IgD-negative memory B cell (primary cell): ENCODE results near the gene CLDN6. TPM values are rescaled to one million over a fixed set of nuclear protein-coding genes. Genes with fewer than 3 reads are reported as not detected.

Experiments used
- H3K27ac Mint-ChIP-seq, 3 donors: one replicate each; pipeline ENCODE4 v1.8.0; 2020 to 2022; ENCODE audit warnings: mild to moderate bottlenecking in 3 of 3, mixed read lengths in 3 of 3, moderate library complexity in 1 of 3
- H3K27me3 Mint-ChIP-seq: one replicate; pipeline ENCODE4 v1.8.0; 2021; ENCODE audit warnings: mixed read lengths
- H3K36me3 Mint-ChIP-seq: one replicate; pipeline ENCODE4 v1.8.0; 2020; ENCODE audit warnings: mild to moderate bottlenecking, mixed read lengths
- H3K4me1 Mint-ChIP-seq, 3 donors: one replicate each; pipeline ENCODE4 v1.8.0; 2020 to 2022; ENCODE audit warnings: mixed read lengths in 3 of 3, mild to moderate bottlenecking in 1 of 3
- H3K4me3 Mint-ChIP-seq, 4 donors: one replicate each; pipeline ENCODE4 v1.8.0; 2020 to 2022; ENCODE audit warnings: mild to moderate bottlenecking in 4 of 4, mixed read lengths in 4 of 4, moderate library complexity in 3 of 4
- H3K9me3 Mint-ChIP-seq, 3 donors: one replicate each; pipeline ENCODE4 v1.8.0; 2020 to 2021; ENCODE audit warnings: mixed read lengths in 3 of 3, mild to moderate bottlenecking in 1 of 3
- polyA plus RNA-seq: library from polyadenylated mRNA; unstranded; fragments of 300-500 nt; fragmentation: Illumina TruSeq; gene quantifications from one replicate; pipeline ENCODE4 v1.2.3, GENCODE V29; 2021

The CLDN6 gene
- polyA plus RNA-seq, 1 donor from 2014 or later, result not detected

GRCh38 chr16:3026609-3027488 is 8.9 kb upstream of the CLDN6 start:
- H3K27me3 Mint-ChIP-seq, result peaks cover 17% of the 10 kb centered on the region
- peaks cover 7% of the 10 kb centered on the region for H3K36me3 Mint-ChIP-seq
- H3K4me3 Mint-ChIP-seq, result peak overlapping the region in 1 of 4 donors; percentile 57
- H3K27ac Mint-ChIP-seq, result peak overlapping the region in 1 of 3 donors; percentile 79
- no peaks in the 10 kb centered on the region for H3K9me3 Mint-ChIP-seq
- H3K4me1 Mint-ChIP-seq, result peaks cover 16 to 24% (median 22%) of the 10 kb centered on the region in 3 donors

- peak overlapping the region in 1 of 3 donors; percentile 79 for H3K27ac Mint-ChIP-seq
- peak overlapping the region in 1 of 4 donors; percentile 57 for H3K4me3 Mint-ChIP-seq
- no peaks in the 10 kb centered on the region for H3K9me3 Mint-ChIP-seq
- peaks cover 15% of the 10 kb centered on the region for H3K27me3 Mint-ChIP-seq
- H3K36me3 Mint-ChIP-seq, result peaks cover 7% of the 10 kb centered on the region
- peaks cover 24 to 30% (median 28%) of the 10 kb centered on the region in 3 donors for H3K4me1 Mint-ChIP-seq
Measured at GRCh38 chr16:3026003-3026378, 8.0 kb upstream of the CLDN6 start.

GRCh38 chr16:3025032-3026002 is 7.3 kb upstream of the CLDN6 start:
- Mint-ChIP-seq H3K9me3 (no peaks in the 10 kb centered on the region), H3K27me3 (peaks cover 11% of the 10 kb centered on the region), H3K4me3 (peak overlapping the region in 1 of 4 donors; percentile 57), H3K36me3 (peaks cover 7% of the 10 kb centered on the region), H3K4me1 (peaks cover 24 to 30% (median 30%) of the 10 kb centered on the region in 3 donors), H3K27ac (peak overlapping the region in 1 of 3 donors; percentile 79)

GRCh38 chr16:3023669-3024478 is 5.9 kb upstream of the CLDN6 start, which contains the start of the genes HCFC1R1 and THOC6:
HCFC1R1 (minus strand) TSS chr16:3023942; CDS start chr16:3023941, 1 bp downstream.
THOC6 (plus strand) TSS chr16:3024035; CDS start chr16:3024327, 292 bp downstream.
- Mint-ChIP-seq H3K4me3 (peak within 1 kb of the TSS; percentile 85 to 99 (median 94)), H3K4me1 (peaks cover 24 to 26% (median 25%) of the 10 kb centered on the region in 3 donors), H3K27ac (peak within 1 kb of the TSS; percentile 88 to 97 (median 96)), H3K36me3 (peaks cover 7% of the 10 kb centered on the region), H3K9me3 (no peaks in the 10 kb centered on the region), H3K27me3 (peaks cover 1% of the 10 kb centered on the region)

GRCh38 chr16:3023415-3023668 is 5.4 kb upstream of the CLDN6 start:
- H3K4me1 Mint-ChIP-seq, result peaks cover 24 to 26% (median 24%) of the 10 kb centered on the region in 3 donors
- H3K36me3 Mint-ChIP-seq, result peaks cover 7% of the 10 kb centered on the region
- H3K27me3 Mint-ChIP-seq, result no peaks in the 10 kb centered on the region
- peak overlapping the region; percentile 85 to 99 (median 94) for H3K4me3 Mint-ChIP-seq
- H3K27ac Mint-ChIP-seq, result peak overlapping the region; percentile 88 to 97 (median 96)
- no peaks in the 10 kb centered on the region for H3K9me3 Mint-ChIP-seq

- Mint-ChIP-seq H3K4me3 (peak overlapping the region; percentile 85 to 99 (median 94)), H3K9me3 (no peaks in the 10 kb centered on the region), H3K27me3 (no peaks in the 10 kb centered on the region), H3K36me3 (peaks cover 7% of the 10 kb centered on the region), H3K4me1 (peaks cover 23 to 24% (median 24%) of the 10 kb centered on the region in 3 donors), H3K27ac (peak overlapping the region; percentile 88 to 97 (median 96))
Measured at GRCh38 chr16:3022684-3023414, 4.9 kb upstream of the CLDN6 start.

DNA sequence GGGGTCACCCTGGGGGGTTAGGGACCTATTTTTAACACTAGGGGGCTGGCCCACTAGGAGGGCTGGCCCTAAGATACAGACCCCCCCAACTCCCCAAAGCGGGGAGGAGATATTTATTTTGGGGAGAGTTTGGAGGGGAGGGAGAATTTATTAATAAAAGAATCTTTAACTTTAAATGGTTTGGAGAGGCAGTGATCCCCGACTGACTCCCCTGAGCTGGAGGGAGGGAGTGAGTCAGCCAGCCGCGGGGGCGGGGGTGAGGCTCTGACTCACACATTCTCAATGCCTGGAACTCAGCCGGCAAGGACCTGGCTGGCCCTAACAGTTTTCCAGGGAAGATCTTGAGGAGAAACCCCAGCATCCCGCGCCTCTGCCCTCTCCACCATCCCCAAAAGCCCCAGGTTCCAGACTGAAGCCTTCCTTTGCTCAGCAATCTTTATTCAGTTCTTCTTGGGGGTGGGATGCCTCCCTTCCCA is 4.3 kb upstream of the CLDN6 start:
- peak overlapping the region; percentile 67 to 96 (median 88) for H3K27ac Mint-ChIP-seq
- H3K4me3 Mint-ChIP-seq, result peak overlapping the region in 3 of 4 donors; percentile 17 to 99 (median 85)
- no peaks in the 10 kb centered on the region for H3K9me3 Mint-ChIP-seq
- peaks cover 23 to 24% (median 24%) of the 10 kb centered on the region in 3 donors for H3K4me1 Mint-ChIP-seq
- H3K36me3 Mint-ChIP-seq, result peaks cover 5% of the 10 kb centered on the region
- no peaks in the 10 kb centered on the region for H3K27me3 Mint-ChIP-seq

GRCh38 chr16:3021449-3022207 is 3.6 kb upstream of the CLDN6 start:
- H3K36me3 Mint-ChIP-seq, result peaks cover 5% of the 10 kb centered on the region
- peaks cover 23 to 24% (median 24%) of the 10 kb centered on the region in 3 donors for H3K4me1 Mint-ChIP-seq
- peaks cover 4% of the 10 kb centered on the region for H3K27me3 Mint-ChIP-seq
- peak overlapping the region; percentile 71 to 88 (median 71) for H3K27ac Mint-ChIP-seq
- peak overlapping the region; percentile 84 to 95 (median 90) for H3K4me3 Mint-ChIP-seq
- no peaks in the 10 kb centered on the region for H3K9me3 Mint-ChIP-seq

DNA sequence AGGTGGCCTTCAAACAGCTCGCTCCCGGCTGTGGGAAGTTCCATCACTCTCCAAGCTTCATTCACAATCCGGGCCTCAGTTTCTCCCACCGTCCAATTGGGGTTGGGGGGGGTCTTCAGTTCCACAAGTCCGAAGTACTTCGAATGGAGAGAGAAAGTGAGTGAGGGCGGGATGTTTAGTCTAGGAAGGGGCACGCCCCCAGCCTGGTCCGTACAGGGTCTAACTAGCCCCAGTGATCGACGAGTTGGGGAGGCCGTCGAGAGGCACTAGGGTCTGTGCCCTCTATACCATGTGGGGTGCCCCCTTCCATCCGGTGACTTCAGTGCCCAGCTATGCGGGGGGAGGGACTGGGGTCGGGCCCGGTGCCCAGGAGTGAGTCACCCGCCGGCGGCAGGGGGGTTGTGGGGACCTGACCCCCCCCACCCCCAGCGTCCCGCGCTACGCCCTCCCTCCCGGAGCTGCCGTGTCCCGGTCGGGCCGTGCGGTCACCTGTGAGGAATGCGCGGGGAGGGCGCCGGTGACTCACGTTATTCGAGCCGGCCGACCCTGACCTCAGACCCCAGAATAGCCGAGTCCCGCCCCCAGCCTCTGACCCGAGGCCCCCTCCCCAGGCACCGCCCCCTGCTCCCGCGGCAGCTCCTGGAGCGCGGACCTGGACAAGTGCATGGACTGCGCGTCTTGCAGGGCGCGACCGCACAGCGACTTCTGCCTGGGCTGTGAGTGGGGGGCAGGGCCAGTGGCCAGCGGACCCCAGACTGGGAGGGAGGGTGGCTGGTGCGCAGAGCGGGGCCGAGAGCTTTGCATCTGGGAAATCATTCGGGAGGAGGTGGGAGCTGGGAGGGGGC is 2.8 kb upstream of the CLDN6 start:
- H3K27me3 Mint-ChIP-seq, result peaks cover 6% of the 10 kb centered on the region
- no peaks in the 10 kb centered on the region for H3K9me3 Mint-ChIP-seq
- peak overlapping the region; percentile 84 to 95 (median 91) for H3K4me3 Mint-ChIP-seq
- peaks cover 22 to 24% (median 24%) of the 10 kb centered on the region in 3 donors for H3K4me1 Mint-ChIP-seq
- H3K27ac Mint-ChIP-seq, result peak overlapping the region; percentile 71 to 88 (median 71)
- H3K36me3 Mint-ChIP-seq, result peaks cover 2% of the 10 kb centered on the region

DNA sequence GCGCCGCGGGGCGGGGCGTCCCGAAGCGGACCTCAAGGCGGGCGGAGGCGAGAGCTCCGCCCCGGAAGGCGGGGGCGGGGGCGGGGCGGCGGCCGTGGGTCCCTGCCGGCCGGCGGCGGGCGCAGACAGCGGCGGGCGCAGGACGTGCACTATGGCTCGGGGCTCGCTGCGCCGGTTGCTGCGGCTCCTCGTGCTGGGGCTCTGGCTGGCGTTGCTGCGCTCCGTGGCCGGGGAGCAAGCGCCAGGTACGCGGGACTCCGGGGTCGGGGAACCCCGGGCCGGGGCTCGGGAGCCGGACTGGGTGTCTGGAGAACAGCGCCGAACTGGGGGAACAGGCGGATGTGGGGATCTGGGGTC is 2.2 kb upstream of the CLDN6 start, which contains the start of gene TNFRSF12A:
Gene TNFRSF12A, plus strand, starts transcription at position 122 of the 357 bp plus-strand sequence. Its CDS starts 30 bp downstream, at position 152.
- Mint-ChIP-seq H3K36me3 (peaks cover 2% of the 10 kb centered on the region), H3K4me1 (peaks cover 22 to 24% (median 24%) of the 10 kb centered on the region in 3 donors), H3K27me3 (peaks cover 6% of the 10 kb centered on the region), H3K9me3 (no peaks in the 10 kb centered on the region), H3K4me3 (peak within 1 kb of the TSS; percentile 84 to 95 (median 91)), H3K27ac (peak within 1 kb of the TSS; percentile 71 to 88 (median 87))

DNA sequence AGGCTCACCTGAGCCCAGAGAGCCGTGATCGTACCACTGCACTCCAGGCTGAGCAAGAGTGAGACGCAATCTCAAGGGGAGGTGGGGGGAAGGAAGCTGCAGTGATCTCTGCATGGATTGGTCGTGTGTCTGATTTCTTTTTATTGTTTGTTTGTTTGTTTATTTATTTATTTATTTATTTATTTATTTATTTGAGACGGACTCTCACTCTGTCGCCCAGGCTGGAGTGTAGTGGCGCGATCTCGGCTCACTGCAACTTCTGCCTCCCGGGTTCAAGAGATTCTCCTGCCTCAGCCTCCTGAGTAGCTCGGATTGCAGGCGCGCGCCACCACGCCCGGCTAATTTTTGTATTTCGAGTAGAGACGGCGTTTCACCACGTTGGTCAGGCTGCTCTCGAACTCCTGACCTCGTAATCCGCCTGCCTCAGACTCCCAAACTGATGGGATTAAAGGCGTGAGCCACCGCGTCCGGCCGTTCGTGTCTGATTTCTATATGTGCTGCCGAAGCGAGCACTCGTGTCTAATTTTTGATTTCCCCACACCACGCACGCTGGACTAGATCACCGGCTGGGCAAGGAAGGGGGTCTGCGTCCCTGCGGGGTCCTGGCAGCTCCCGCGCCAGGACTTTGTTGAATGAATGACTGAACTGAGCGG is 1.7 kb upstream of the CLDN6 start:
- H3K4me1 Mint-ChIP-seq, result peaks cover 22 to 24% (median 24%) of the 10 kb centered on the region in 3 donors
- H3K4me3 Mint-ChIP-seq, result peak overlapping the region; percentile 80 to 92 (median 89)

GRCh38 chr16:3017344-3017743 is 639 bp downstream of the CLDN6 start:
- H3K4me1 Mint-ChIP-seq, result peaks cover 8 to 12% (median 11%) of the 10 kb centered on the region in 3 donors
- H3K9me3 Mint-ChIP-seq, result no peaks in the 10 kb centered on the region
- peaks cover 11% of the 10 kb centered on the region for H3K27me3 Mint-ChIP-seq
- H3K36me3 Mint-ChIP-seq, result no peaks in the 10 kb centered on the region
- H3K4me3 Mint-ChIP-seq, result no peak overlapping the region
- H3K27ac Mint-ChIP-seq, result no peak overlapping the region

More for the DNA sequence above, 1.7 kb upstream of the CLDN6 start:
- no peaks in the 10 kb centered on the region for H3K9me3 Mint-ChIP-seq
- peak overlapping the region; percentile 39 to 87 (median 75) for H3K27ac Mint-ChIP-seq
- H3K27me3 Mint-ChIP-seq, result peaks cover 6% of the 10 kb centered on the region
- peaks cover 2% of the 10 kb centered on the region for H3K36me3 Mint-ChIP-seq
